OCI-LY7 (cell line): ENCODE measurements around the gene DAPK2. TPM values are rescaled to one million over a fixed set of nuclear protein-coding genes. Genes with fewer than 3 reads are reported as not detected.

ENCODE experiments used
- BruUV-seq: library from RNA; stranded (reverse); fragments of 400-500 nt; replicated peaks from 2 replicates; lab custom pipeline; 2021; lab: Mats Ljungman, UMichigan
- CTCF ChIA-PET: fragments of 300-600 bp; sonication (Branson Sonifier 250); formaldehyde crosslinking; loops from one replicate; lab custom pipeline; 2022; ENCODE audit warnings: antibody characterized with exemption; ENCODE audit not compliant: unreplicated experiment; lab: Charles Lee
- POLR2A ChIA-PET: fragments of 300-600 bp; sonication (Branson Sonifier 250); formaldehyde crosslinking; loops from one replicate; lab custom pipeline; 2022; ENCODE audit warnings: antibody characterized with exemption; lab: Charles Lee
- DNase-seq: peaks from one replicate; pipeline ENCODE4 v3.0.0-alpha.2; 2015; ENCODE audit warnings: low spot score
- H2AFZ ChIP-seq: fragments of 200-600 bp; sonication (generic), shearing (Covaris generic); 2 replicates; pipeline ENCODE4 v1.6.1; 2014; ENCODE audit warnings: mild to moderate bottlenecking, antibody characterized with exemption, low read length, moderate library complexity
- H3K27ac ChIP-seq: fragments of 200-600 bp; sonication (generic); 2 replicates; pipeline ENCODE4 v1.5.1; 2014; ENCODE audit warnings: mixed run types, low read depth, mild to moderate bottlenecking, moderate library complexity, low read length, inconsistent platforms; ENCODE audit not compliant: poor library complexity, severe bottlenecking
- H3K36me3 ChIP-seq: fragments of 200-600 bp; sonication (generic); 2 replicates; pipeline ENCODE4 v1.6.1; 2014; ENCODE audit warnings: mild to moderate bottlenecking, antibody characterized with exemption, low read length, moderate library complexity, mixed read lengths; ENCODE audit not compliant: insufficient read depth
- H3K4me1 ChIP-seq: fragments of 200-600 bp; sonication (generic); 2 replicates; pipeline ENCODE4 v1.5.1; 2014; ENCODE audit warnings: mild to moderate bottlenecking, low read length; ENCODE audit not compliant: insufficient read depth, poor library complexity, severe bottlenecking
- H3K4me2 ChIP-seq: fragments of 200-600 bp; sonication (generic); 2 replicates; pipeline ENCODE4 v1.6.1; 2014; ENCODE audit warnings: mild to moderate bottlenecking, low read length
- H3K4me3 ChIP-seq: fragments of 200-600 bp; sonication (generic); 2 replicates; pipeline ENCODE4 v1.5.1; 2014; ENCODE audit warnings: mild to moderate bottlenecking, low read depth, low read length; ENCODE audit not compliant: poor library complexity, severe bottlenecking
- H3K79me2 ChIP-seq: fragments of 200-600 bp; sonication (generic); 2 replicates; pipeline ENCODE4 v1.6.1; 2016; ENCODE audit warnings: low read depth, mild to moderate bottlenecking, low read length, moderate library complexity, mixed read lengths; ENCODE audit not compliant: insufficient read depth
- H3K9me2 ChIP-seq: fragments of 200-600 bp; sonication (generic); 2 replicates; pipeline ENCODE4 v1.6.1; 2016; ENCODE audit warnings: mild to moderate bottlenecking, low read length, mixed read lengths; ENCODE audit not compliant: insufficient read depth
- H3K9me3 ChIP-seq: fragments of 200-600 bp; sonication (generic); 2 replicates; pipeline ENCODE4 v1.6.1; 2014; ENCODE audit warnings: mild to moderate bottlenecking, mixed run types, low read length, mixed read lengths
- H4K20me1 ChIP-seq: fragments of 200-600 bp; sonication (generic); 2 replicates; pipeline ENCODE4 v1.6.1; 2014; ENCODE audit warnings: mild to moderate bottlenecking, antibody characterized with exemption, low read length, moderate library complexity, mixed read lengths; ENCODE audit not compliant: insufficient read depth
- EZH2phosphoT487 ChIP-seq: fragments of 200-600 bp; sonication (generic); IDR thresholded peaks from 2 replicates; pipeline ENCODE4 v1.6.1; 2018; ENCODE audit warnings: low read depth, borderline replicate concordance, mild to moderate bottlenecking, mixed run types, antibody characterized with exemption, low read length, moderate library complexity, mixed read lengths
- intact Hi-C: fragments of 100-400 bp; cut with micrococcal nuclease; formaldehyde crosslinking; loops from one replicate; pipeline ENCODE4 v1.10.0; 2022; ENCODE audit not compliant: unreplicated experiment
- total RNA-seq, 2 experiments: library from RNA; depleted of rRNA in 1 of 2; stranded (reverse); fragments of >200 nt in 1 of 2; shearing (Covaris generic) in 1 of 2; gene quantifications; 2 replicates each; pipeline ENCODE4 v1.2.3, GENCODE V29; 2014 to 2022
- TF ChIP-seq, protein P1 (sequence below): fragments of 200-600 bp; sonication (generic); conservative IDR thresholded peaks from 2 replicates; pipeline ENCODE4 v1.5.1; 2014; ENCODE audit warnings: mild to moderate bottlenecking, antibody characterized with exemption, low read length, moderate library complexity, mixed read lengths

DAPK2 gene
- total RNA-seq, 2 experiments from 2014 or later = 0.36 to 1.2 TPM

- H3K4me3 ChIP-seq = no peak overlapping the region
- no peaks in the 10 kb centered on the region for H3K9me3 ChIP-seq
- no peaks in the 10 kb centered on the region for H4K20me1 ChIP-seq
- CTCF ChIA-PET = no interaction called here
- POLR2A ChIA-PET = interaction anchor here (0.6 kb wide), 1 partner anchor 292 kb away, joined by 3 read pairs; no protein-coding TSS in a partner anchor
- H3K27ac ChIP-seq = peak overlapping the region; percentile 27
- no peak for DNase-seq
- H3K36me3 ChIP-seq = no peaks in the 10 kb centered on the region
- H2AFZ ChIP-seq = no peak overlapping the region
- intact Hi-C loops = no loop called here
- H3K79me2 ChIP-seq = no peaks in the 10 kb centered on the region
- H3K9me2 ChIP-seq = no peaks in the 10 kb centered on the region
- no peak for TF ChIP-seq EZH2phosphoT487
- TF ChIP-seq, protein P1, sequence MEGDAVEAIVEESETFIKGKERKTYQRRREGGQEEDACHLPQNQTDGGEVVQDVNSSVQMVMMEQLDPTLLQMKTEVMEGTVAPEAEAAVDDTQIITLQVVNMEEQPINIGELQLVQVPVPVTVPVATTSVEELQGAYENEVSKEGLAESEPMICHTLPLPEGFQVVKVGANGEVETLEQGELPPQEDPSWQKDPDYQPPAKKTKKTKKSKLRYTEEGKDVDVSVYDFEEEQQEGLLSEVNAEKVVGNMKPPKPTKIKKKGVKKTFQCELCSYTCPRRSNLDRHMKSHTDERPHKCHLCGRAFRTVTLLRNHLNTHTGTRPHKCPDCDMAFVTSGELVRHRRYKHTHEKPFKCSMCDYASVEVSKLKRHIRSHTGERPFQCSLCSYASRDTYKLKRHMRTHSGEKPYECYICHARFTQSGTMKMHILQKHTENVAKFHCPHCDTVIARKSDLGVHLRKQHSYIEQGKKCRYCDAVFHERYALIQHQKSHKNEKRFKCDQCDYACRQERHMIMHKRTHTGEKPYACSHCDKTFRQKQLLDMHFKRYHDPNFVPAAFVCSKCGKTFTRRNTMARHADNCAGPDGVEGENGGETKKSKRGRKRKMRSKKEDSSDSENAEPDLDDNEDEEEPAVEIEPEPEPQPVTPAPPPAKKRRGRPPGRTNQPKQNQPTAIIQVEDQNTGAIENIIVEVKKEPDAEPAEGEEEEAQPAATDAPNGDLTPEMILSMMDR = no peak
- peak overlapping the region; percentile 13 for H3K4me2 ChIP-seq
- no TSS peak for BruUV-seq
- H3K4me1 ChIP-seq = peaks cover 27% of the 10 kb centered on the region
These were observed 165.5 kb downstream of the DAPK2 start for GRCh38 chr15:63880744-63881143.

- POLR2A ChIA-PET = no interaction called here
- H3K4me2 ChIP-seq = no peak overlapping the region
- DNase-seq = no peak
- no peaks in the 10 kb centered on the region for H3K9me2 ChIP-seq
- no peaks in the 10 kb centered on the region for H4K20me1 ChIP-seq
- no peaks in the 10 kb centered on the region for H3K36me3 ChIP-seq
- H3K79me2 ChIP-seq = no peaks in the 10 kb centered on the region
- intact Hi-C loops = no loop called here
- peaks cover 27% of the 10 kb centered on the region for H3K4me1 ChIP-seq
- no TSS peak for BruUV-seq
- no peak overlapping the region for H3K4me3 ChIP-seq
- no peaks in the 10 kb centered on the region for H3K9me3 ChIP-seq
- CTCF ChIA-PET = no interaction called here
- no peak overlapping the region for H2AFZ ChIP-seq
- TF ChIP-seq, protein P1 = no peak
- TF ChIP-seq EZH2phosphoT487 = no peak
- no peak overlapping the region for H3K27ac ChIP-seq
These were observed 166.3 kb downstream of the DAPK2 start for GRCh38 chr15:63879995-63880394.

GRCh38 chr15:63879211-63879610 is 167.1 kb downstream of the DAPK2 start:
- H3K36me3 ChIP-seq = no peaks in the 10 kb centered on the region
- ChIA-PET POLR2A (interaction anchor here (0.7 kb wide), 1 partner anchor 14 kb away, joined by 3 read pairs; no protein-coding TSS in a partner anchor), CTCF (no interaction called here)
- H3K27ac ChIP-seq = no peak overlapping the region
- peaks cover 27% of the 10 kb centered on the region for H3K4me1 ChIP-seq
- H3K9me3 ChIP-seq = no peaks in the 10 kb centered on the region
- no peak overlapping the region for H2AFZ ChIP-seq
- H3K4me3 ChIP-seq = no peak overlapping the region
- H4K20me1 ChIP-seq = no peaks in the 10 kb centered on the region
- no TSS peak for BruUV-seq
- intact Hi-C loops = no loop called here
- no peak for TF ChIP-seq EZH2phosphoT487
- TF ChIP-seq, protein P1 = no peak
- no peaks in the 10 kb centered on the region for H3K9me2 ChIP-seq
- no peak overlapping the region for H3K4me2 ChIP-seq
- H3K79me2 ChIP-seq = no peaks in the 10 kb centered on the region
- no peak for DNase-seq
